Nephron progenitor cell (in vitro differentiated cells): ENCODE measurements around the gene DUSP6.

Experiments used
- DNase-seq: peaks from one replicate; pipeline ENCODE4 v3.0.0; 2021
- H3K27ac Mint-ChIP-seq: 2 replicates; pipeline ENCODE4 v1.8.0; 2021; ENCODE audit warnings: mild to moderate bottlenecking, moderate library complexity, mixed read lengths
- H3K27me3 Mint-ChIP-seq: 2 replicates; pipeline ENCODE4 v1.8.0; 2021; ENCODE audit warnings: mild to moderate bottlenecking, low read depth, mixed read lengths; ENCODE audit not compliant: poor library complexity
- H3K36me3 Mint-ChIP-seq: 2 replicates; pipeline ENCODE4 v1.8.0; 2021; ENCODE audit warnings: low read depth, mixed read lengths
- H3K4me1 Mint-ChIP-seq: 2 replicates; pipeline ENCODE4 v1.8.0; 2021; ENCODE audit warnings: mixed read lengths
- H3K4me3 Mint-ChIP-seq: 2 replicates; pipeline ENCODE4 v1.8.0; 2021; ENCODE audit warnings: mild to moderate bottlenecking, moderate library complexity, mixed read lengths
- H3K9me3 Mint-ChIP-seq: 2 replicates; pipeline ENCODE4 v1.8.0; 2021; ENCODE audit warnings: mild to moderate bottlenecking, moderate library complexity, mixed read lengths
- TF ChIP-seq, protein P1 (sequence below): fragments of 200-600 bp; sonication (generic); IDR thresholded peaks from 2 replicates; pipeline ENCODE4 v1.5.0; 2021; ENCODE audit warnings: antibody characterized with exemption

The DUSP6 gene

DNA sequence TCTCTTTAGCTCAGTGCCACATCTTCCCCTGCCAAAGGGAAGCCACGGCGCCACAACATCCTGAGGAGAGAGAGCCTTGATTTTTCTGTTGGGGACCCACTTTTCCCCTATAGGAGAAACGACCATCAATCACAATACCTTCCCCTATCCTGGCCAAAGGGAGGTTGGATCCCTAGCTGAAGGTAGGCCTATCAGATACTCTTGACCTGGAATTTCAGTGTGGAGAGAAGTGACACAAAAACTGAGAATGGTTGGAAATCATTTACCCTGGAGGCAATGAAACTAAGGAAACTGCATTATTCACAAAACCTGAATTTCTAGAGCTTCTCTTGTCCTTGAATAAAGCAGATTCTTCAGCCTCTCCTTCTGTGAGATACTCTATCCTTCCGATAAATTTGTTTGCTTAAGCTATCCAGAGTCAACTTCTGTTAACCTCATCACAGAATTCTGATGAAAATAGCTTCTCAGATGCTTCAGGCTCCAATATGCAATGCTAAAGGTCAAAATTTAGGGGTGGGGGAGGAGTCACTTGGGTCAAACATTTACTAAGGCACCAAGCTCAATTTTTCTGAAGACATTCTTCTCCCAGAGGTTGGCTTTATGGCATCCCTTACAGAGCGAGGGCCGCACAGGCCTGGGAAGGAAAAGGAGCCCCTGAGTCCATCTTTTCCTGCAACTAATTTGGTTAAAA is 27.0 kb upstream of the DUSP6 start:
- Mint-ChIP-seq H3K36me3 (peaks cover 43% of the 10 kb centered on the region), H3K4me3 (no peak overlapping the region), H3K9me3 (peaks cover 9% of the 10 kb centered on the region), H3K27me3 (peaks cover 8% of the 10 kb centered on the region), H3K27ac (peak overlapping the region; percentile 88), H3K4me1 (peaks cover 38% of the 10 kb centered on the region)
- no peak for DNase-seq
- TF ChIP-seq, protein P1, sequence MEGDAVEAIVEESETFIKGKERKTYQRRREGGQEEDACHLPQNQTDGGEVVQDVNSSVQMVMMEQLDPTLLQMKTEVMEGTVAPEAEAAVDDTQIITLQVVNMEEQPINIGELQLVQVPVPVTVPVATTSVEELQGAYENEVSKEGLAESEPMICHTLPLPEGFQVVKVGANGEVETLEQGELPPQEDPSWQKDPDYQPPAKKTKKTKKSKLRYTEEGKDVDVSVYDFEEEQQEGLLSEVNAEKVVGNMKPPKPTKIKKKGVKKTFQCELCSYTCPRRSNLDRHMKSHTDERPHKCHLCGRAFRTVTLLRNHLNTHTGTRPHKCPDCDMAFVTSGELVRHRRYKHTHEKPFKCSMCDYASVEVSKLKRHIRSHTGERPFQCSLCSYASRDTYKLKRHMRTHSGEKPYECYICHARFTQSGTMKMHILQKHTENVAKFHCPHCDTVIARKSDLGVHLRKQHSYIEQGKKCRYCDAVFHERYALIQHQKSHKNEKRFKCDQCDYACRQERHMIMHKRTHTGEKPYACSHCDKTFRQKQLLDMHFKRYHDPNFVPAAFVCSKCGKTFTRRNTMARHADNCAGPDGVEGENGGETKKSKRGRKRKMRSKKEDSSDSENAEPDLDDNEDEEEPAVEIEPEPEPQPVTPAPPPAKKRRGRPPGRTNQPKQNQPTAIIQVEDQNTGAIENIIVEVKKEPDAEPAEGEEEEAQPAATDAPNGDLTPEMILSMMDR: no peak

DNA sequence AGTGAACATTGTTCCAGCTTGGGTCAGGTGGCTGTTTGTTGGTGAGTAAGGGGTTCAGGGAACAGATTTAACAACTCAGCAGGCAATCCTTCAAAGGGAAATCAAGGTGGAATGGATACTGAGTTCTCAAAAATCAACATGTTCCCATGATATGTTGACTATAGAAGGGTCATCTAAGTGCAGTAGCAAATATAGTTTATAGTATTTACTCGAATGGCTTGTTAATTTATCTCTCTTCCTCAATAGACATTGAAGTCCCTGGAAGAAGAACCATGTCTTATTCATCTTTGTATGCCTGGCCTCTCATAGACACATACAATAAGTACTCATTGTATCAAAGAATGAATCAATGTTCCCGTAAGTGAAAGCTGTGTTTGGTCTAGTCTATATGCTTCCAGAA is 24.5 kb upstream of the DUSP6 start:
- DNase-seq: no peak
- Mint-ChIP-seq H3K4me1 (peaks cover 31% of the 10 kb centered on the region), H3K27me3 (no peaks in the 10 kb centered on the region), H3K4me3 (no peak overlapping the region), H3K36me3 (peaks cover 47% of the 10 kb centered on the region), H3K9me3 (peaks cover 9% of the 10 kb centered on the region), H3K27ac (no peak overlapping the region)
- TF ChIP-seq, protein P1: no peak

DNA sequence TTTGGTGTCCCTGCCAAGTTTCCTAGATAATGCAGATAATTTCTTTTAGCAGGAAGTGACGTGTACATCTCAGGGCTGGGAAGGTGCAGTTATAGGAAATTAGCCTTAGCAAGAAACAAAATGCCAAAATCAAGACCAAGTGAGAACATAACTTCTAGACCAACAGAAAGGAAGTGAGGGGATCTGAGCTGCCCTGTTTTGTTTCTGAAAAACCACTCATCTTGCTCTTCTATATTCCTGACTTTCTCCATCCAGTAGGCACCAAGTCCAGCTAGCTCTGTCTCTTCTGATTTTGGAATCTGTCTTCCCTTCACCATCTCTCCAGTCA is 23.9 kb upstream of the DUSP6 start:
- H3K27ac Mint-ChIP-seq: no peak overlapping the region
- H3K27me3 Mint-ChIP-seq: no peaks in the 10 kb centered on the region
- peaks cover 9% of the 10 kb centered on the region for H3K9me3 Mint-ChIP-seq
- no peak for DNase-seq
- peaks cover 31% of the 10 kb centered on the region for H3K4me1 Mint-ChIP-seq
- peaks cover 52% of the 10 kb centered on the region for H3K36me3 Mint-ChIP-seq
- no peak overlapping the region for H3K4me3 Mint-ChIP-seq
- TF ChIP-seq, protein P1: no peak

DNA sequence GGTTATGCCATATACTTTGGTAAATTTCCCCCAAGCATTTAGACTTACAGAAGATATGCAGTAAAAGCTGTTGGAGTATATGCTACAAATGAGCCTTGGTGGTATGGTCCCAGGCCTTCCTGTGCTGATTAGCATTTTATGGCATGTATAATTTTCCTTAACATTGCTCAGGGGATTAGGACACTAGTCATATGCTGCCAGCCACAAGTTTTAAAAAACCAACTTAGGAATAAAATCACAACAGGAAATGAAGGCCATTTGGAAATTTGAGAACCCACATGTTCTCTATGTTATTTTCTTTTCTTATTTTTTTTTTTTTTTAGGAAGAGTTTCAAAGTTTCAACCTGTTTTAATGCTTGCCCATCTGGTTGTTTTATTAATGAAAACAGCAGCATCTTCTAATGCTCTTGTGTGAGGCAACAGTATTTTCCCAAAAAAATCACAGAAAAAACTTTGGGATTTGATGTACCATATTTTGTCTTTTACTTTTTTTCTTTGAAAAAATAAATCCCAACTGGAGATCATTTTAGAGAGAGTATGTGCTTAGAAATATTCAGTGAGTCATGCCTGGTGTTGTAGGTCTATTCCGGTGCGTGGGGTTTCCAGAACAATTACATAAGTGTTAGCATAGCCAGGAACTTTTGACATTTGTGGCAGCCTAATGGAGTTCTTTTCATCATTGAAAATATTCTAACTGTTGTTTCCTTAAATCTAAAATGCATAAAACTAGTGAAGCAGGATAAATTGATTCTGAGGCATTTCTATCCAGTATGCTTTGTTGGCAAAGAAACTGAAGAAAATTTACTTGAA is 21.7 kb upstream of the DUSP6 start:
- TF ChIP-seq, protein P1: no peak
- Mint-ChIP-seq H3K4me3 (no peak overlapping the region), H3K27me3 (peaks cover 4% of the 10 kb centered on the region), H3K27ac (no peak overlapping the region), H3K4me1 (peaks cover 35% of the 10 kb centered on the region), H3K36me3 (peaks cover 60% of the 10 kb centered on the region), H3K9me3 (peaks cover 9% of the 10 kb centered on the region)
- DNase-seq: no peak

DNA sequence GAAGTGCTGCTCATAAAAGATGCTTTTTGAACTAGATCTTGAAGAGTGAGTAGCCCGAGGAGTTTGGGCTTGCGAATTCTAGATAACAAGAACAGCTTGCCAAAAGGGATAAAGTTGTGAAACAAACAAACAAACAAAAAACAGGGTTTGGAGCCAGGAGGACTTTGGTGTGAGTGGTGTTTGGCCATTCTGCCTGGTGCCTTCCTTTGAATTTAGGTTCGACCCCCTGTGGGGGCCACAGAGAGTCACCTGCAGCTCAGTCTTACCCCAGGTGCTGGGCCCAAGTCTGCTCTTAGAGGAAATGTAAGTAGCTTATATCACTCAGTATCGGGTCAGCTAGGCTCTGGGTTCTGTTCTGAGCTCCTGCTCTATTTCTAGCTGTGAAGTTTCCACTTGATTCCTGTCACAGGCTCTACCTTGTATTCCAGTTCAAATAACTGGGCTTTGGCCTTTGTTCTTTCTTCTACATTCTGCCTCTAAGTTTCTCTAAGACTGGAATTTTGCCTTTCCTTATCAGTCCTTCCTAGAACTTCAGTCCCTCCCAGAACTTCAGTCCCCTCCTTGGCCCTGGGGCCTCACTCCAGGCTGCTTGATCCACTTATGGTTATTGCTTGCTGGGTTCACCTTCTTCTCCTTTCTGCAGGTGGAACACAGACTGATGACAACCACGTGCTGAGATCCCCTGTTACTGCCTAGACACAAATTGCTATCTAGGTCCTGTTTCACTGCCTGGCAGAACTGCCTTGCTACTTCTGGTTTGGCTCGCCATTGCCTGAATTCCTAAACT is 20.5 kb upstream of the DUSP6 start:
- Mint-ChIP-seq H3K36me3 (peaks cover 59% of the 10 kb centered on the region), H3K4me1 (peaks cover 46% of the 10 kb centered on the region), H3K27ac (peak overlapping the region; percentile 20), H3K9me3 (peaks cover 7% of the 10 kb centered on the region), H3K27me3 (peaks cover 4% of the 10 kb centered on the region), H3K4me3 (no peak overlapping the region)
- TF ChIP-seq, protein P1: no peak
- no peak for DNase-seq
